IPS-NIHi11 (cell line): Measurements from ENCODE around the gene CTXND1.

ENCODE experiments used
- DNase-seq: peaks from one replicate; pipeline ENCODE4 v3.0.0; 2012; ENCODE audit warnings: mixed read lengths, low spot score

CTXND1 gene

DNA sequence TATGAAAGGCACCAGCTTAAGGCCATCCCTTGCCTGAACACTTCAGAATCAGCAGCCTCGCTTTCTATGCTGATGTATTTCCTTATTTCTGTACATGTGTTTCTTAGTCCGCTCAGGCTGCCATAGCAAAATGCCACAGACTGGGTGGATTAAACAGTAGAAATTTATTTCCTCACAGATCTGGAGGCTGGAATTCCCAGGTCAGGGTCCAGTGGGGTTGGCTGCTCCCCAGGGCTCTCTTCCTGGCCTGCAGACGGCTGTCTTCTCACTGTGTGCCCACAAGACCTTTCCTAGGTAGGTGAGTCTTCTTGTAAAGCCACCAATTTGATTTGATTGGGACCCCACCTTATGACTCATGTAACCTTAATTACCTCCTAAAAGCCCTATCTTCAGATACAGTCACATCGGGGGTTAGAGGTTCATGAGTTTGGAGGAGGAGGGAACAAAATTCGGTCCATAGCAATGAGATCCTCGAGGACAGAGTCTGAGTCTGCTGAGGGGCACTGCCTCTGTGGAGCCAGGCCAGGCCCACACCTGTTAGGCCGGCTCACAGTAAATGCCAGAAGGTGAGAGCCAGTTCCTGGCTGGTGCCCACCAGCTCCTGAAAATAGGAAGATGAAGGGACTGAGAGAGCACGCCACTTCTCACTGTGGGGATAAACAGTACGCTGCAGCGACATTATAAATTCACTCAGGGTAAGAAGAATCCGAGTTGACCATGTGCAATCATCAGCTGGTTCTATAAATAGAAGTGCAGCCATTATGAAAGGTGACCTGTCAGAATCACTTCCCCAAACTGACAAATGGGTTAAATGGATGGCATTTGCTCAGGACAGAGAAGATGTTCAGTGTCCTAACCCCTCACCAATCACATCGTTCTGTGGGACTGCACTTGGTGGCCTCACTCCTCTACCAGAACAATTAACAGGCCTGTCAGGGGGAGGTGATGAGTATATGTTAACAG is 41.1 kb downstream of the CTXND1 start:
- DNase-seq: no peak

DNA sequence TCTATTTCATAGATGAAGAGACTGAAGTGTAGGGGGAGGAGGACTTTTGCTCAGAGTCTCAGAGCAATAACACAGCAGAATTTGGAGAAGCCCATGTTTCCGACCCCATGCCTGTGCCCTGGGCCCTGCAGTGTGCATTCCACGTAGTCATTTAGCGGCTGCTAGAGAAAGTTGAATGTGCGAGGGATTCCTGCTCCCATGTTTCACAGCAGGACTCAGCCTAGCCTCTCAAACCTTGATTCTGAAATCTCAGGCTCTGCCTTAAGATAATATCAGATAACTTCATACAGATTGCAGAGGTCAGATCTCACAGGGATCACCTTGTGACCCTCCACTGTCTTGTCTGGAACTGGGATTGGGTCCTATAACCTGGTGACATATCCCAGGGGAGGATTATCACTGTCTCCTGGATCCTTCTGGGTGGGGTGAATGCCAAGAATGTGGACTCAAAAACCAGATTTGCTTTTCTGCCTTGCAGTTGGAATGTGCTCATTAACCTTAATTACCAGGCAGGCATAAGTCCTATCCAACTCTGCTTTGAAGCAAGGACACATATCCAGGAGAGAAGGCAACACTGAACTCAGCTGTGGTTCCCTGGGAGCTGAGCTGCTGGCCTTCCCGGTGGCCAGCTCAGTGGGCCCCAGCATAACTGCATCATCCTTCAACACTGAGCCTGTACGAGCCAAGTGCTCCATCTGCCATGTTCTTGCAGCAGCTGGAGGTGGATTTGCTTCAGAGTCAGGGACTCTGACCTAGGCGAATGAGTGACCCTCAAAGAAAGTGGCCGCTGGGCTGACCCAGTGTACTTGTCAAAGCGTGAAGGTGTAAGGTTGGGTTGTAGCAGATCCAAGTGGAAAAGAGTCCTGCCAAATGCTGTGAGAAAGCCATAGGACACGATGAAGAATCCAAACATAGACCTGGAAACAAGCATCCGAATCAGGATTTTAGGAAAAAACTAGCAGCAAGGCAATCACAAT is 43.0 kb downstream of the CTXND1 start:
- no peak for DNase-seq

DNA sequence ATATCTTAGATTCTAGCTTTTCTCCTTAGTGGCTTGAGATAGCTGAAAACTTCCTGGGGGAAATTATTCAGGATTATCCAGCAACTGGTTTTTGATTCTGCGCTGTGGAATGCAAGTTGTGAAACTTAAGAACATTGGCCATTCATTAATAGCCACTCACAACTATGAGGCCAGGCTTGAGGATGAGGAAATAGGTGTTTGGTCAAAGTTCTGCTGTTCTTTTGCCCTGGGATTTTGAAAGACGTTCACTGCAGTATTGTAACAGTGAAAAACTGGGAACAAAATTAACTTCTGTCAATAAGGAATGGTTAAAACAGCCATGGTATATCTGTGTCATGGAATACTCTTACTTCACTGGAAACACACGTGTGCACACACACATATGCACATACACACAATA is 44.1 kb downstream of the CTXND1 start:
- no peak for DNase-seq

DNA sequence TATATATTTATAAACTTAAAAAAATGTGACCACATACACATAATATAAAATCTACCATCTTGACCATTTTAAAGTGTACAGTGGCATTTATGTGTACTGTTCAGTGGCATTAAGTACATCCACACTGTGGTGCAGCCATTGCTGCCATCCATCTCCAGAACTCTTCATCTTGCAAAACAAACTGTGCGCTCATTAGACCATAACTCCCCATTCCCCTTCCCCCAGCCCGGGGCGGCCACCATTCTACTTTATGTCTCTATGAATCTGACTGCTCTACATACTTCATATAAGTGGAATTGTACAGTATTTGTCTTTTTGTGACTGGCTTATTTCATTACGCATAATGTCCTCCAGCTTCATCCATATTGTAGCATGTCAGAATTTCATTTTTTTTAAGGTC is 47.8 kb downstream of the CTXND1 start:
- DNase-seq: no peak

DNA sequence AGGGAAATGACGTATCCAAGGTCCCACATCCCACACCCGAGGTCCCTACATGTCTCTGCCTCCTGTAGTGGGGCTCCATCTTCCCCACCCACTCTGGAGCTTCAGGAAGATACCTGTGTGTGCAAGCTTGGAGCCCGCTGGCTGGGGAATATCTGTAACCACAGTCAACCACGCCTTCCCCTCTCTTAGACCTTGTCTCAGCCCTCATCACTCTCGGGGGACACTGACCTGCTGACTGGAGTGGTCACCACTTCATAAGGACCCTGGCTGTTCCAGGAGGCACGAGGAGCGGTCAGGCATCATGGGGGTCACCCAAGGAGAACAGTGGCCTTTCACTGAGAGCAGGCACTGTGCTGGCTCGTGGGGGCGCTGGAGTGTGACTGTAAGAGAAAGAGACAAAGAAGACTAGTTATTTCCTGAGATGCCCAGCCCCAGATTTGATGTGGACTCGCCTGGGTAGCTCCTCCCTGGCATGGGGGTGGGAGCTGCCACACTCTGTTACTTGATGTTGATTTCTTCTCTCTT is 48.6 kb downstream of the CTXND1 start:
- no peak for DNase-seq

DNA sequence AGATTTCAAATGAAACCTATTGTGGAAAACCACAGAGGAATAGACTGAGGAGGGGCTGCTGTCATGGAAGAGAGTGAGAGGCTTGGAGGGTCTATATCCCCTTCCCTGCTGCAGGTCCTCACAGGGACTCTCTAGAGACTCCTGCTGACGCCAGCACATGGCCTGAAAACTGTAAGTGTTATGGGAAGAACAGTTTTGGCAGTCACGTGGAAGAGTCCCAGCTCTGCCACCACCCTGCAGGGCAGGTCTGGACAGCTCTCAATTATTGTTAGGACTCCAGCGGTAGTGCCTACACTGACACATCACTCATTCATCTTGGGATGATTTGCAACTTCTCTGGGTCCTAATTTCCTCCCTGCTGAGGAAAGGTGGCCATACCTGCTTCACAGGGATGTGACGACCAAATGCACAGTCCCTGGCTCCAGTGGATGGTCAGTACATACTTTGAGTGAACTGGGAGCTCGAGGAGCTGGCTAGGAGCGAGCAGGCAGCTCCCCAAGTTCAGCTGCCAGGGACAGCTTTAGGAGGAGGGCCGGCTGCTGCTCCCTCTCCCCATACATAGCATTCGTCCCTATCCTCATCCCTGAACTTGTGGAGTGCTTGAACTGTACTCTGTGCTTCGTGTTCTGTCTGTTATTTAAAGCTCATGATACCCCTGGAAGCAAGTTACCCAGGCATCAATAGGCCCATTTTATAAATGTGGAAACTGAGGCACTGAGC is 49.2 kb downstream of the CTXND1 start:
- no peak for DNase-seq

DNA sequence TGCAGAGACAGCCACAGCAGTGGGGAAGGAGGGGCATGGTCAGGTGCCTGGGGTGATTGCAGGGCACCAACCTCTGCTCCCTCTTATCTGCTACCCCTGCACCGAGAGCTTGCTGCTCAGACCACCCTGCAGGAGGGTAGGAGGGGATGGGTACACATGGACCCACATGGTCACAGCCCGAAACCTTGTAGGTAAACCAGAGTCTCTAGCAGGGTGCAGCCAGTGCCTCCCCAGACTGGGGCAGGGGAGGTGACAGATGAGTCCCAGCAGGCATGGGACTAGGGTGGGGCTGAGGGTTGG is 50.0 kb downstream of the CTXND1 start:
- DNase-seq: no peak

DNA sequence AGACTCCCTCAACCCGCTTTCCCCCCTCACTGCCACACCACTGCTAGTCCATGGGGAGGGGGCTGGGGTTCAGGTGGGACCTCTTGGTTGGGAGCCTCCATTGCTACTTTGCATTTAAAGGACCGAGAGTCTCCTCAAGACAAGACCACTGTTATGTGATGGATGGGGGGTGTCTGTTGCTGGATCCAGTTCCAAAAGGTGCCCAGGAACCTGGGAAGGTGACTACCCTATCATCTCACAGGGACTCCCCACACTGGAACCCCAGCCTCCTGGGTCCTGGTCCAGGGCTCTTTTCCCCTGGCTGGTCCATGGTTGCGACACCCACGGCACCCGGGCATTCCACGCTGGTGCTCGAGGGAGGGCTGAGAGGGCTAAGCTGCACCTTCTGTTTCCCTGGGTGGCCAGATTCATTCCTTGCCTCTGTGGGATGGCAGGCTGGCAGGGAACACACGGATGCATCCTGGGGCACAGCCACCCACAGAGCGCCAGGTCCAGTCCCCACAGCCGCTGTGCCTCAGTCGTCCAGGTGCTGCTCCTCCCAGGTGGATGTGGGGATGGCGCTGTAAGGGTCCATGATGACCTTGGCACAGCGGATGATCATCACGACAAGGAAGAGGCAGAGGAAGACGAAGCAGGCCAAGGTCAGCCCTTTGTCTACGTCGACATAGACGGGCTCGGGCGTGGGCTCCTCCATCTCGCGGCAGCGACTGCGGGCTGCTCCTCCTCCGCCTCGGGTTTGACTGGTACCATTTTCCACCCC is 50.6 kb downstream of the CTXND1 start:
- no peak for DNase-seq

DNA sequence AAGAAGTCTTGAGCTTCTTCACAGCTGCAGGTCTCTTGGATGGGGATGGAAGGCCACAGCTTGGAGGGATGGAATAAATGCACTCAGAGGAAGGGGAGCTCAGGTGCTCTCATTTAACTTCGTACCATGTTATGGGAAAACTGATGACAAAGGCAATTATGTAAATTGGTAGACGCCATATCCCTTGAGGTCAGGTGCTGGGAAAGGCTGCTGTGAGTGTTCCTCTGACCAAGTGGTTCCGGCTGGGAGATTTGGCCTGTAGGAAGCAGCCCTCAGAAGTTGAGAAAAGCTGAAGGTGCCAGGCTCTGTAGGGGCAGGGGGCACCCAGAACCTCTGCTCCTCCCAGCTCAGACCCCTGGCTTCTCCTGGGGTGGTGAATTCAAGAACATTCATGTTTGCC is 52.1 kb downstream of the CTXND1 start:
- DNase-seq: no peak

DNA sequence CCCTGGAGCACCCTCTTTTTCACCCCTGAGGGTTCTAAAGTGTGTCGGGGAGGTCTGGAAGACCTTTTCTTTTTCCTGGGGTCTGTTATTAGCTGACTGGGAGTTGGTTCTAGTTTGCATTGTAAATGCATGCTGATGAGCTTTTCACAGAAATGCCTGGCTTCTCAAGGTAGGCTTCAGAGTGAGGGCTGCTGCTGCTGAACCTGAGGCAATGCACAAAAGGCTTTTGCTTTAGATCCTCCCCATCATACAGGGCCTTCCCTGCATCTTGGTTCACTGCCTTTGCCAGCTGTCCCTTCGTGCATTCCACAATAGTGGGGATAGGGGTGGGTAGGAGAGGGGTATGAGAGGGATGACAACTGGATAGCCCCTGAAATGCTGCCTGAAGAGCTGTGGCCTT is 52.6 kb downstream of the CTXND1 start:
- DNase-seq: no peak

DNA sequence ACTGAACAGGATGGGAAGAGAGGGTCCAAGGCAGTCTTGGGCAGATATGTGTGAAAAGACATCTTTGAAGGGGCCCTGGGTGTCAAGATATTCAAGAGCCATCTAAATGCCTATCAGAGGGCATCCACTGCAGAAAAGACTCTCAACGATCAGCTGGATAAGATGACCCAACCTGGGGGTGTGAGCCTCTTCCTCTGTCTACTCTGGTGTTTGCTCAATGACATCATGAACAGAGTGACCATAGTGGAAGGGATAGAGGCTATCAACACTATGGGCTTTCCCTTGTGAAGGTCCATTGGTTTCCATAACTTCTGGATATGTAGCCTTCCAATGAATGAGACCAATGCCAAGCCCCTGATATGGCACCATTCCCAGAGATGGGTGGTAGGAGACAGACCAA is 57.1 kb downstream of the CTXND1 start:
- DNase-seq: no peak

DNA sequence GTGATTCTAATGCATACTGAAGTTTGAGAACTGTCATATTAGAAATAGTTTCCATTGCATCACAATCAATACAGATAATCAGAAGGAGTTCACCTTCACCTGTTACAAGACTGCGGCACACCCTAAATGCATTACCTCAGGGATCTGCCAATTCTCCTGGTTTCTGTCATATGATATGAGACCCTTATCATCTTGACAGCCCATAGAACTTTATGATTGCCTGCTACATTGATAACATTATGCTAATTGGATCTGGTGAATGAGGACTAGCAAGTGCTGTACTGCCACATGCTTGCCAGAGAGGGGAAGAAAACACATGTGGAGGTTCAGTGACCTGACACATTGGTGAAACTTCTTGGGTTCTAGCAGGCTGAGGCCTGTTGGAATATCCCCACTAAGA is 57.8 kb downstream of the CTXND1 start:
- no peak for DNase-seq

DNA sequence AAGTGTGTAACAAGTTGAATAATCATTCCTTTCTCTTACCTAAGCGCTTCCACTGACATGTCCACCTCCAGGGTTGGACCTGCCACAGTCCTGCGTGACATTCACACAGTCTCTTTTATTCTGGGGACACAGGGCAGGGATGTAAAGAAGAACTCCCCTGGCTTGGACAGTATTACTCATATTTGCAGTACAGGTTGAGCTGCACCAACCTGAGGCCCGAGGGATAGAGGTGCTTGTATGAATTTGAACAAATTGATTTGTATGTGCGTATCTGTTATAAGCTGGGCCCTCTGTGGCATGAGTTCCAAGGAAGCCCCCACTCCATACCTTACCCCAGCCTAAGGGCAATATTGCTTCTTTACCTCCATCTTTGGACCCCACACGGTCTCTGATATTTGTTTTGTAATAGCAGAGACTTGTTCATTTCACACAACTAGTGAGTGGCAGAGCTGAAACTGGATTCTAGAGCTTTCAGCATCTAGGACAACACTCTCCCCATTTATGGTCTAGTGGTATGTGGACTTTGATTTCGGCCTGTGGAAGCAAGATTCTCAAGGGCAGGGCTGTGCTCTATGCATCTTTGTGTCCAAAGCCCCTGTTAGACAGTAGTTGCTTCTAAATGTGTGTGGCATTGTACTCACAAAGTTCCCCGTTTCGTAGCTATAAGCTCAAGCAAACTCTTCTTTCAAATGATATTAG is 60.0 kb downstream of the CTXND1 start:
- no peak for DNase-seq

DNA sequence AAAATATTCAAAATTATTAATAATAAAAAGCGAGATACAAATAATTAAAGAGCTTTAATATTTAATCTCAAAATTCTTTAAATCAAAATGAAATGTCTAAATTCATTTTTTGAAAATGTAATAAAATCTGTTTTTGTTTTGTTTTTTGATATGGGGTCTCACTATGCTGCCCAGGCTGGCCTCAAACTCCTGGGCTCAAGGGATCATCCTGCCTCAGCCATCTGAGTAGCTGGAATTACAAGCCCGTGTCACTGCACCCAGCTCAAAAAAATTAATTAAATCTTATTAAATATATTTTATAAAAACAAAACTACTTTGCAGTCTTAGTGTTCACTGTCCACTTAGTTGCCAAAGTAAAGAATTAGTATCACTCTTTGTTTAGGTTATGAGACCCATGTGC is 60.8 kb downstream of the CTXND1 start:
- DNase-seq: no peak

DNA sequence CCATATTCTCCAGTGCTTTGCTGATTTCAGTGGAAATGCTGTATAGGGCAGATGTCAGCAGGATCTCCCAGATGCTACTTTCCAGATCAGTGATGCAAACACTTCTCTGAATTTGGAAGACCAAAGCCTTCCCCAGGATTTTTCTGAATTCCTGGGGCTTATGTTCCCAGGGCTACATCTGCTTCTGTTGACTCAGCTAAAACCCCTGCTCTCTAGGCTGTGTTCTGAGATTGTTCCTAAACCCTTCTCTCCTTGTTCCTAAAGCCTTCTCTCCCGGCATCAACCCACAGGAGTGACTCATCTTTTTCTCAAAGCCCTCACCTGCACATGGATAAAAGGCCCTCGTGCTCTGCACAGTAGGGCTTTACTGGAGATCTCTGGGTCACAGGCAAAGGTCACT is 63.8 kb downstream of the CTXND1 start:
- DNase-seq: no peak

DNA sequence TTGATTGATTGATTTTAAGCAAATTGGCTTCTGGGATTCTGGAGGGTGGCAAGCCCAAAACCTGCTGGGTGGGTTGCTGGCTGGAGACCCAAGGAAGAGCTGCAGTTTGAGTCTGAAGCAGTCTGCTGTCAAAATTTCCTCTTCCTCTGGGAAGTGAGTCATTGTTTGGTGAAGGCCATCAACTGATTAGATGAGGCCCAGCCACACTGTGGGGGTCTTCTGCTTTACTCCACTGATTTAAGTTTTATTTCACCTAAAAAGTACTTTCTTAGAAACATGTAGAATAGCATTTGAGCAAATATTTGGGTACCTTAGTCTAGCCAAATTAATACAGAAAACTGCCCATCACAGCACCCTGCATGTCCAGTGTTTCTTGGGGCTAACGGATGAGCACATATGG is 65.4 kb downstream of the CTXND1 start:
- DNase-seq: no peak

DNA sequence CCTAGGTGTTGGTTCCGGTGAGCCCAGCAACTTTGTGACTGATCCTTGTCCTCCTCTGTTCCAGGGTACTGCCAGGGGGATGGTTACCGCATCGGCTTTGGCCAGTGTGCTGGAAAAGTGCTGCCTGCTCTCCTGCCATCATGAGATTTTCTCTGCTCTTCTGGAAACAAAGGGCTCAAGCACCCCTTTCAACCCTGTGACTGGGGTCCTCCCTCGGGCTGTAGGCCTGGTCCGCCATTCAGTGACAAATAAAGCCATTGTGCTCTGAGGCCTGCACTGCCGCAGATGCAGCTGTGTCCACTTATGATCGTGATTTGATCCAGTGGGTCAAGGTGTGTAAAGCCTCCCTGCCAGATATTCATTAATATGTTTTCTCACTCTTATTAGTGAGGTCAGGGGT is 65.9 kb downstream of the CTXND1 start:
- DNase-seq: no peak

DNA sequence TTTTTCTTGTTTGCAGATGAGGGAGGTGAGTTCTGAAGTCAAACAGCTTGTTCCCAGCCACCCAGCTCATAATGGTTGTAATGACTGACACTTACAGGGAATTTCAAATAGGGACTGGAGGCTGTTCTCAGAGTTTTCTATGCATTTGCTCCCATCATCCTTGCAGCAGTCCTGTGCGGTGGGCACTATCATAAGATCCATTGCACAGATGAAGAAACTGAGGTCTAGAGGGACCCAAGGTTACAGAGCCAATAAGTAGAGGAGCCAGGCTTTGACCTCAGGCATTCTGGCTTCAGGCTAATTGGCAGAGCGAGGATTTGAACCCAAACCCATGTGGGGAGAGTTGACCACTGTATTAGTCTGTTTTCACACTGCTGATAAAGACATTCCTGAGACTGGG is 66.9 kb downstream of the CTXND1 start:
- DNase-seq: no peak

DNA sequence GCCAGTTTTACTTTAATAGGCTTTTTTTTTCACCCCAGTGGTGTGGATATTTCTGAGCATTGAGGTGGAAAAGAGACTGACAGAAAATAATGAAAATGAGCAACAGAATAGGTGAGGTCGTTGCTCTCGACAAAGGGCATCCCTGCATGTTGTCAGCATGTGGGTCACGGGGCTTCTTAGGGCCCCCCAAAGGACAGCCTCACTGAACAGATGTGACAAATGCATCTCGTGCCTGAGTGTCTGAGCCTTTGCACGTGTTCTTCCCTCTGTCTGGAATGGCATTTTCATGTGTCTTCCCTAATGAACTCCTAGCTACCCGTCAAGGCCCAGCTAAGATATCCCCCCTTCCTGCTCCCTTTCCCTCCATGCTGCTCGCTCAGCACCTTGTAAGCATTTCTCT is 67.5 kb downstream of the CTXND1 start:
- DNase-seq: no peak

DNA sequence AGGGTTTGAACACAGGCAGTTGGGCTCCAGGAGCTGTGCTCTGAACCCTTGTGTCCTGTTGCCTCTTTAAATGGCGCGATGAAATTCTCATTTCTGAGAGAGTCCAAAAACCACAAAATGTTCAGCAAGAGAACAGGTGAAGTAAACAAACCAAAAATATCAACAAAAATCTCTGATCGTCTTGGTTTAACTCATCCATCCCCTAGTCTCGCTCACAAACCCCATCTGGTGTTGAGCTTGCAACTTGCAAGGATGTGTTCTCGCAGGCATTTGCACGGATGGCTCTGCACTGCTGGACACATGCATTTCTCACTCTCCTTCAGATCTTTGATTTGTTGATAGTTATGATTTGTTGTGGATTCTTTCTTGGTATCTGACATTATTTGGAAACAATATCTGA is 68.1 kb downstream of the CTXND1 start:
- DNase-seq: no peak

DNA sequence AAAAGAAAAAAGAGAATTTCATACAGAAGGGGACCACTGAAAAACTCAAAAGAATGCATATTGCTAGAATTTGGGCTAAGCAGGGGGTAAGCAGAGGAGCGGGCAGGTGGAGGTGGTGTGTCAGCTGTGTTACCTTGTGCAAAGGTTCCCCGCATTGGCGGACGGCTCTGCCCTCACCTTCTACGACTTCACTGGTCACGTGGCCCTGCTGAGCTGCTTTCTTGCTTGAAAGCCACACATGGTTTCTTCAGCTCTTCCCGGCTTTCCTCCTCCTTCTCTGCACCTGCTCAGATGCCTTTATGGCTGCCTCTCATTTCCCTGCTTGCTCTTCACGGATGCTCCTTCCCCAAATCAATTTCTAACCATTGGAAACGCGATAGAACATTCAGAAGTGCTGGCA is 68.7 kb downstream of the CTXND1 start:
- DNase-seq: no peak
